ENCODE results near the gene AZIN2. TPM values are rescaled to one million over a fixed set of nuclear protein-coding genes. Genes with fewer than 3 reads are reported as not detected.
"Not testable (repeated sequence)": the region's sequence is repeated elsewhere in the genome, so short reads cannot be mapped to it uniquely, and the experiment has no call there.

Gene AZIN2
- total RNA-seq, 2 experiments from 2014 or later, result 16.5 to 16.6 TPM

- DNase-seq (no peak), ATAC-seq (ENCODE audit: low read depth) (no peak)
- Mint-ChIP-seq H3K9me3 (no peaks in the 10 kb centered on the region), H3K4me1 (peaks cover 53% of the 10 kb centered on the region), H3K4me3 (no peak overlapping the region), H3K36me3 (peaks cover 17% of the 10 kb centered on the region), H3K27ac (no peak overlapping the region), H3K27me3 (no peaks in the 10 kb centered on the region)
- POLR2A ChIA-PET, result interaction anchor here (1.0 to 2.7 kb wide), 4 partner anchors 9 to 38 kb away, joined by 3 to 31 read pairs (median 4); partner anchors contain the start of gene AZIN2
These were observed 8.5 kb downstream of the AZIN2 start for GRCh38 chr1:33089457-33089856.

GRCh38 chr1:33092438-33092837 is 11.5 kb downstream of the AZIN2 start:
- Mint-ChIP-seq H3K9me3 (no peaks in the 10 kb centered on the region), H3K27me3 (no peaks in the 10 kb centered on the region), H3K36me3 (peaks cover 16% of the 10 kb centered on the region), H3K4me1 (peaks cover 66% of the 10 kb centered on the region), H3K27ac (peak overlapping the region; percentile 18), H3K4me3 (no peak overlapping the region)
- POLR2A ChIA-PET, result interaction anchor here (1.3 kb wide), 1 partner anchor 12 kb away, joined by 4 read pairs; the partner anchor contains the start of gene AZIN2
- DNase-seq (no peak), ATAC-seq (ENCODE audit: low read depth) (no peak)

GRCh38 chr1:33093004-33093403 is 12.1 kb downstream of the AZIN2 start:
- ATAC-seq (ENCODE audit: low read depth), result no peak
- Mint-ChIP-seq H3K4me1 (peaks cover 66% of the 10 kb centered on the region), H3K27me3 (no peaks in the 10 kb centered on the region), H3K9me3 (no peaks in the 10 kb centered on the region), H3K36me3 (peaks cover 20% of the 10 kb centered on the region), H3K4me3 (no peak overlapping the region), H3K27ac (no peak overlapping the region)
- POLR2A ChIA-PET, result no interaction called here
- DNase-seq, result no peak

- no peak for ATAC-seq (ENCODE audit: low read depth)
- no peak for DNase-seq
- no peaks in the 10 kb centered on the region for H3K27me3 Mint-ChIP-seq
- H3K36me3 Mint-ChIP-seq, result peaks cover 21% of the 10 kb centered on the region
- peaks cover 70% of the 10 kb centered on the region for H3K4me1 Mint-ChIP-seq
- H3K27ac Mint-ChIP-seq, result no peak overlapping the region
- no peak overlapping the region for H3K4me3 Mint-ChIP-seq
- POLR2A ChIA-PET, result no interaction called here
- no peaks in the 10 kb centered on the region for H3K9me3 Mint-ChIP-seq
These were observed 13.5 kb downstream of the AZIN2 start for GRCh38 chr1:33094486-33094885.

- Mint-ChIP-seq H3K36me3 (peaks cover 21% of the 10 kb centered on the region), H3K27ac (no peak overlapping the region), H3K4me1 (peaks cover 73% of the 10 kb centered on the region), H3K4me3 (no peak overlapping the region), H3K27me3 (no peaks in the 10 kb centered on the region), H3K9me3 (no peaks in the 10 kb centered on the region)
- POLR2A ChIA-PET, result no interaction called here
- DNase-seq, result no peak
- no peak for ATAC-seq (ENCODE audit: low read depth)
These were observed 14.1 kb downstream of the AZIN2 start for GRCh38 chr1:33094971-33095604.

- H3K27ac Mint-ChIP-seq, result peak overlapping the region; percentile 97
These were observed 15.5 kb downstream of the AZIN2 start for GRCh38 chr1:33096363-33097005.

GRCh38 chr1:33097137-33097611 is 16.2 kb downstream of the AZIN2 start:
- no peaks in the 10 kb centered on the region for H3K9me3 Mint-ChIP-seq
- POLR2A ChIA-PET, result interaction anchor here (1.0 to 1.7 kb wide), 3 partner anchors 16 to 30 kb away, joined by 3 to 9 read pairs (median 4); partner anchors contain the start of gene AZIN2

More at GRCh38 chr1:33096363-33097005, 15.5 kb downstream of the AZIN2 start:
- Mint-ChIP-seq H3K4me1 (peaks cover 71% of the 10 kb centered on the region), H3K27me3 (no peaks in the 10 kb centered on the region), H3K9me3 (no peaks in the 10 kb centered on the region), H3K36me3 (peaks cover 22% of the 10 kb centered on the region), H3K4me3 (no peak overlapping the region)
- DNase-seq (no peak), ATAC-seq (ENCODE audit: low read depth) (no peak)
- POLR2A ChIA-PET, result interaction anchor here (1.0 to 1.7 kb wide), 3 partner anchors 16 to 31 kb away, joined by 3 to 9 read pairs (median 4); partner anchors contain the start of gene AZIN2

GRCh38 chr1:33097762-33098161 is 16.8 kb downstream of the AZIN2 start:
- DNase-seq, result no peak
- POLR2A ChIA-PET, result interaction anchor here (1.7 to 2.3 kb wide), 5 partner anchors 9 to 279 kb away, joined by 5 to 46 read pairs (median 9); partner anchors contain the start of gene AZIN2
- H3K36me3 Mint-ChIP-seq, result peaks cover 23% of the 10 kb centered on the region
- H3K4me1 Mint-ChIP-seq, result peaks cover 64% of the 10 kb centered on the region
- peak overlapping the region; percentile 97 for H3K27ac Mint-ChIP-seq
- H3K27me3 Mint-ChIP-seq, result no peaks in the 10 kb centered on the region
- peak overlapping the region; percentile 84 for H3K4me3 Mint-ChIP-seq
- no peaks in the 10 kb centered on the region for H3K9me3 Mint-ChIP-seq
- no peak for ATAC-seq (ENCODE audit: low read depth)

More at GRCh38 chr1:33097137-33097611, 16.2 kb downstream of the AZIN2 start:
- Mint-ChIP-seq H3K4me3 (no peak overlapping the region), H3K27me3 (no peaks in the 10 kb centered on the region), H3K36me3 (peaks cover 19% of the 10 kb centered on the region), H3K27ac (peak overlapping the region; percentile 97), H3K4me1 (peaks cover 66% of the 10 kb centered on the region)
- DNase-seq (no peak), ATAC-seq (ENCODE audit: low read depth) (no peak)

- ATAC-seq (ENCODE audit: low read depth), result no peak
- POLR2A ChIA-PET, result interaction anchor here (1.5 to 2.3 kb wide), 5 partner anchors 10 to 281 kb away, joined by 4 to 46 read pairs (median 7); partner anchors contain the start of genes AZIN2, S100PBP and YARS1
- Mint-ChIP-seq H3K4me3 (peak overlapping the region; percentile 84), H3K9me3 (no peaks in the 10 kb centered on the region), H3K27ac (peak overlapping the region; percentile 97), H3K4me1 (peaks cover 62% of the 10 kb centered on the region), H3K27me3 (no peaks in the 10 kb centered on the region), H3K36me3 (peaks cover 29% of the 10 kb centered on the region)
- no peak for DNase-seq
These were observed 17.4 kb downstream of the AZIN2 start for GRCh38 chr1:33098371-33098770.

- Mint-ChIP-seq H3K4me1 (peaks cover 58% of the 10 kb centered on the region), H3K9me3 (no peaks in the 10 kb centered on the region)
- POLR2A ChIA-PET, result interaction anchor here (0.5 to 2.3 kb wide), 10 partner anchors 9 to 282 kb away, joined by 3 to 46 read pairs (median 4); partner anchors contain the start of genes AZIN2, S100PBP and YARS1
These were observed 18.6 kb downstream of the AZIN2 start for GRCh38 chr1:33099290-33100118.

GRCh38 chr1:33100119-33100415 is 19.1 kb downstream of the AZIN2 start:
- H3K9me3 Mint-ChIP-seq; DNase-seq; ATAC-seq (ENCODE audit: low read depth); H3K27me3 Mint-ChIP-seq: not testable (repeated sequence)
- Mint-ChIP-seq H3K4me3 (peak overlapping the region; percentile 84), H3K36me3 (peaks cover 31% of the 10 kb centered on the region), H3K27ac (peak overlapping the region; percentile 97), H3K4me1 (peaks cover 55% of the 10 kb centered on the region)
- POLR2A ChIA-PET, result interaction anchor here (1.2 kb wide), 1 partner anchor 119 kb away, joined by 3 read pairs; no protein-coding TSS in a partner anchor

More at GRCh38 chr1:33099290-33100118, 18.6 kb downstream of the AZIN2 start:
- H3K4me3 Mint-ChIP-seq, result peak overlapping the region; percentile 84
- peak; percentile 98 for ATAC-seq (ENCODE audit: low read depth)
- DNase-seq, result peak; percentile 82
- H3K27ac Mint-ChIP-seq, result peak overlapping the region; percentile 97
- H3K27me3 Mint-ChIP-seq, result no peaks in the 10 kb centered on the region
- peaks cover 31% of the 10 kb centered on the region for H3K36me3 Mint-ChIP-seq

GRCh38 chr1:33110477-33110876 is 29.5 kb downstream of the AZIN2 start:
- Mint-ChIP-seq H3K4me3 (no peak overlapping the region), H3K4me1 (peaks cover 7% of the 10 kb centered on the region), H3K27ac (no peak overlapping the region), H3K36me3 (peaks cover 26% of the 10 kb centered on the region), H3K27me3 (peaks cover 2% of the 10 kb centered on the region), H3K9me3 (peaks cover 6% of the 10 kb centered on the region)
- ATAC-seq (ENCODE audit: low read depth) (no peak), DNase-seq (no peak)
- POLR2A ChIA-PET, result interaction anchor here (1.8 kb wide), 1 partner anchor 16 kb away, joined by 6 read pairs; no protein-coding TSS in a partner anchor

- peaks cover 7% of the 10 kb centered on the region for H3K4me1 Mint-ChIP-seq
- peaks cover 13% of the 10 kb centered on the region for H3K36me3 Mint-ChIP-seq
- peaks cover 2% of the 10 kb centered on the region for H3K27me3 Mint-ChIP-seq
- H3K4me3 Mint-ChIP-seq, result no peak overlapping the region
- no peak overlapping the region for H3K27ac Mint-ChIP-seq
- ATAC-seq (ENCODE audit: low read depth) (no peak), DNase-seq (no peak)
- H3K9me3 Mint-ChIP-seq, result peaks cover 6% of the 10 kb centered on the region
- POLR2A ChIA-PET, result interaction anchor here (1.8 kb wide), 1 partner anchor 15 kb away, joined by 6 read pairs; no protein-coding TSS in a partner anchor
These were observed 31.0 kb downstream of the AZIN2 start for GRCh38 chr1:33111965-33112364.
